CD14-positive monocyte (primary cell): ENCODE results near the gene MTMR3. TPM values are rescaled to one million over a fixed set of nuclear protein-coding genes. Genes with fewer than 3 reads are reported as not detected.

ENCODE experiments used
- DNase-seq, 3 donors: peaks; one replicate each; pipeline ENCODE4 v3.0.0-alpha.2; 2011 to 2022
- H2AFZ ChIP-seq: 2 replicates; pipeline ENCODE4 v1.6.0; 2012; ENCODE audit warnings: mild to moderate bottlenecking, low read depth, low read length, inconsistent platforms; ENCODE audit not compliant: insufficient read depth, poor library complexity, severe bottlenecking
- H3K27ac ChIP-seq, 2 donors: 1 replicate in 1 of 2; 2 replicates in 1 of 2; pipeline ENCODE4 v1.5.1; 2012 to 2013; ENCODE audit warnings: low read length in 2 of 2, control low read depth in 1 of 2, inconsistent platforms in 1 of 2, low read depth in 1 of 2, mild to moderate bottlenecking in 1 of 2
- H3K27me3 ChIP-seq, 2 donors: one replicate each; pipeline versions ENCODE4 v1.6.0 to v1.6.1; 2011 to 2013; ENCODE audit warnings: low read length in 2 of 2; ENCODE audit not compliant: control insufficient read depth in 2 of 2, insufficient read depth in 2 of 2
- H3K36me3 ChIP-seq, 2 donors: replicated peaks in 1 of 2; 1 replicate in 1 of 2; 2 replicates in 1 of 2; pipeline versions ENCODE4 v1.5.1 to v1.6.1; 2012 to 2013; ENCODE audit warnings: low read length in 2 of 2, control low read depth in 1 of 2, inconsistent platforms in 1 of 2, mild to moderate bottlenecking in 1 of 2; ENCODE audit not compliant: insufficient read depth in 2 of 2, control insufficient read depth in 1 of 2
- H3K4me1 ChIP-seq, 2 donors: 1 replicate in 1 of 2; 2 replicates in 1 of 2; pipeline versions ENCODE4 v1.5.1 to v1.6.1; 2012 to 2013; ENCODE audit warnings: low read length in 2 of 2, control low read depth in 1 of 2, inconsistent platforms in 1 of 2, mild to moderate bottlenecking in 1 of 2, moderate library complexity in 1 of 2; ENCODE audit not compliant: insufficient read depth in 2 of 2, control insufficient read depth in 1 of 2
- H3K4me2 ChIP-seq: replicated peaks from 2 replicates; pipeline ENCODE3; 2012; ENCODE audit warnings: low read length, moderate library complexity, mild to moderate bottlenecking; ENCODE audit not compliant: poor library complexity, severe bottlenecking; ENCODE audit errors: extremely low read depth
- H3K4me3 ChIP-seq, 3 experiments: fragments of 200-600 bp in 1 of 3; sonication (generic) in 1 of 3; replicated peaks in 1 of 3; 1 replicate in 2 of 3; 2 replicates in 1 of 3; pipeline ENCODE4 v1.5.1; 2011 to 2013; ENCODE audit warnings: low read length in 3 of 3, mild to moderate bottlenecking in 3 of 3, control low read depth in 2 of 3, low read depth in 2 of 3, inconsistent platforms in 1 of 3, moderate library complexity in 1 of 3
- H3K79me2 ChIP-seq: 2 replicates; pipeline ENCODE4 v1.6.0; 2012; ENCODE audit warnings: mild to moderate bottlenecking, control low read depth, inconsistent platforms, low read length, moderate library complexity; ENCODE audit not compliant: insufficient read depth
- H3K9ac ChIP-seq: 2 replicates; pipeline ENCODE4 v1.6.0; 2017; ENCODE audit warnings: low read length, mild to moderate bottlenecking; ENCODE audit not compliant: insufficient read depth, poor library complexity, severe bottlenecking
- H3K9me3 ChIP-seq, 2 donors: replicated peaks in 1 of 2; 1 replicate in 1 of 2; 2 replicates in 1 of 2; pipeline versions ENCODE4 v1.5.1 to v1.6.1; 2012 to 2013; ENCODE audit warnings: low read length in 2 of 2, control low read depth in 1 of 2; ENCODE audit not compliant: control insufficient read depth in 1 of 2, insufficient read depth in 1 of 2
- H4K20me1 ChIP-seq: 2 replicates; pipeline ENCODE4 v1.6.0; 2012; ENCODE audit warnings: mild to moderate bottlenecking, low read length, control low read depth, moderate library complexity; ENCODE audit not compliant: insufficient read depth
- H3K27ac Mint-ChIP-seq, 7 donors: one replicate each; pipeline ENCODE4 v1.8.0; 2020; ENCODE audit warnings: mild to moderate bottlenecking in 7 of 7, mixed read lengths in 7 of 7, moderate library complexity in 6 of 7, inconsistent platforms in 2 of 7
- H3K27me3 Mint-ChIP-seq, 3 donors: one replicate each; pipeline ENCODE4 v1.8.0; 2021 to 2022; ENCODE audit warnings: low read depth in 3 of 3, mild to moderate bottlenecking in 3 of 3, mixed read lengths in 3 of 3, moderate library complexity in 3 of 3, inconsistent platforms in 1 of 3
- H3K36me3 Mint-ChIP-seq, 2 donors: one replicate each; pipeline ENCODE4 v1.8.0; 2020; ENCODE audit warnings: mixed read lengths in 2 of 2, inconsistent platforms in 1 of 2, mild to moderate bottlenecking in 1 of 2
- H3K4me1 Mint-ChIP-seq: one replicate; pipeline ENCODE4 v1.8.0; 2020; ENCODE audit warnings: mild to moderate bottlenecking, mixed read lengths
- H3K4me3 Mint-ChIP-seq, 2 donors: one replicate each; pipeline ENCODE4 v1.8.0; 2020; ENCODE audit warnings: mild to moderate bottlenecking in 2 of 2, mixed read lengths in 2 of 2, moderate library complexity in 1 of 2
- H3K9me3 Mint-ChIP-seq, 7 donors: one replicate each; pipeline ENCODE4 v1.8.0; 2020 to 2022; ENCODE audit warnings: mixed read lengths in 7 of 7, mild to moderate bottlenecking in 6 of 7, moderate library complexity in 6 of 7, inconsistent platforms in 2 of 7
- CTCF ChIP-seq: fragments of 200-600 bp; IDR thresholded peaks from one replicate; pipeline ENCODE4 v1.8.0; 2022; ENCODE audit warnings: antibody characterized with exemption, mild to moderate bottlenecking
- WGBS: methylation state at CpG from one replicate; pipeline ENCODE4 v1.1.5; 2013; ENCODE audit warnings: missing lambda C conversion rate; ENCODE audit not compliant: insufficient coverage; 5-methylcytosine and 5-hydroxymethylcytosine counted together
- intact Hi-C, 2 donors: fragments of 100-400 bp; cut with micrococcal nuclease; formaldehyde crosslinking; loops; one replicate each; pipeline versions ENCODE4 v1.15.0 to v1.15.1; 2023
- polyA plus RNA-seq, 3 donors: library from polyadenylated mRNA; depleted of rRNA in 1 of 3; unstranded in 2 of 3; stranded (reverse) in 1 of 3; fragments of 300-500 nt in 2 of 3; fragments of >200 nt in 1 of 3; fragmentation: Illumina TruSeq in 2 of 3; gene quantifications; 1 replicate in 2 of 3; 2 replicates in 1 of 3; pipeline ENCODE4 v1.2.3, GENCODE V29; 2012 to 2021

The MTMR3 gene
- polyA plus RNA-seq, 3 donors: 23.4 to 86.1 (median 30.2) TPM

GRCh38 chr22:30016596-30016995 lies 133.6 kb downstream of the MTMR3 start:
- DNase-seq: no peak
- H3K9ac ChIP-seq: no peak overlapping the region
- H3K9me3 ChIP-seq: no peaks in the 10 kb centered on the region
- H3K27ac ChIP-seq: no peak overlapping the region
- no peak overlapping the region for H2AFZ ChIP-seq
- WGBS: no CpG with 5 or more reads among the region's 4 CpGs
- no peak overlapping the region for H3K4me3 ChIP-seq
- H3K79me2 ChIP-seq: no peaks in the 10 kb centered on the region
- Mint-ChIP-seq H3K4me1 (peaks cover 5% of the 10 kb centered on the region), H3K27me3 (peaks cover 0 to 2% (median 0%) of the 10 kb centered on the region in 3 donors), H3K9me3 (peaks cover 0 to 3% (median 0%) of the 10 kb centered on the region in 7 donors), H3K36me3 (peaks cover 94 to 98% of the 10 kb centered on the region in 2 donors), H3K27ac (no peak overlapping the region), H3K4me3 (no peak overlapping the region)
- H3K4me1 ChIP-seq: no peaks in the 10 kb centered on the region
- no peak for TF ChIP-seq CTCF
- intact Hi-C loops: no loop called here
- peaks cover 99% of the 10 kb centered on the region for H4K20me1 ChIP-seq
- H3K36me3 ChIP-seq: peaks cover 94 to 100% of the 10 kb centered on the region in 2 donors
- H3K27me3 ChIP-seq: no peaks in the 10 kb centered on the region
- H3K4me2 ChIP-seq: no peak overlapping the region

- 100% methylated on average over 3 of the region's 4 CpGs for WGBS
- Mint-ChIP-seq H3K4me1 (peaks cover 5% of the 10 kb centered on the region), H3K27me3 (peaks cover 0 to 2% (median 0%) of the 10 kb centered on the region in 3 donors), H3K4me3 (no peak overlapping the region), H3K27ac (peak overlapping the region in 1 of 7 donors; percentile 27), H3K36me3 (peaks cover 94 to 98% of the 10 kb centered on the region in 2 donors), H3K9me3 (peaks cover 0 to 3% (median 0%) of the 10 kb centered on the region in 7 donors)
- Histone ChIP-seq H3K4me2 (no peak overlapping the region), H4K20me1 (peaks cover 99% of the 10 kb centered on the region), H3K4me1 (no peaks in the 10 kb centered on the region), H3K27ac (no peak overlapping the region), H3K4me3 (no peak overlapping the region), H3K9me3 (no peaks in the 10 kb centered on the region), H3K36me3 (peaks cover 96 to 100% of the 10 kb centered on the region in 2 donors), H3K9ac (no peak overlapping the region), H3K27me3 (no peaks in the 10 kb centered on the region), H2AFZ (no peak overlapping the region), H3K79me2 (no peaks in the 10 kb centered on the region)
- no peak for DNase-seq
- intact Hi-C loops: no loop called here
- no peak for TF ChIP-seq CTCF
These were observed 134.6 kb downstream of the MTMR3 start for GRCh38 chr22:30017375-30018223.
